T-helper 17 cell (primary cell): Measurements from ENCODE around the gene RMC1. TPM values are rescaled to one million over a fixed set of nuclear protein-coding genes. Genes with fewer than 3 reads are reported as not detected.
"Not testable (repeated sequence)": the region's sequence is repeated elsewhere in the genome, so short reads cannot be mapped to it uniquely, and the experiment has no call there.

Experiments used
- ATAC-seq: fragments of 150-1000 bp; cut with Tn5 transposase; 2 replicates; pipeline ENCODE4 v1.10.0; 2021; ENCODE audit warnings: mild to moderate bottlenecking, moderate library complexity
- DNase-seq, 3 donors: peaks; one replicate each; pipeline versions ENCODE4 v3.0.0 to v3.0.0-alpha.2; 2020 to 2021
- H3K9me3 ChIP-seq: one replicate; pipeline ENCODE4 v1.7.0; 2013; ENCODE audit warnings: low read length, mild to moderate bottlenecking; ENCODE audit not compliant: control insufficient read depth, poor library complexity, severe bottlenecking
- H3K27ac Mint-ChIP-seq: one replicate; pipeline ENCODE4 v1.8.0; 2022; ENCODE audit warnings: mild to moderate bottlenecking, moderate library complexity, mixed read lengths
- H3K27me3 Mint-ChIP-seq: one replicate; pipeline ENCODE4 v1.8.0; 2022; ENCODE audit warnings: mixed read lengths
- H3K36me3 Mint-ChIP-seq: one replicate; pipeline ENCODE4 v1.8.0; 2022; ENCODE audit warnings: low read depth, mixed read lengths
- H3K4me1 Mint-ChIP-seq: one replicate; pipeline ENCODE4 v1.8.0; 2022; ENCODE audit warnings: mild to moderate bottlenecking, mixed read lengths
- H3K4me3 Mint-ChIP-seq: one replicate; pipeline ENCODE4 v1.8.0; 2022; ENCODE audit warnings: mild to moderate bottlenecking, moderate library complexity, mixed read lengths
- total RNA-seq, 4 donors: library from RNA in 2 of 4; stranded (reverse) in 2 of 4; gene quantifications; one replicate each; pipeline ENCODE4 v1.2.3 and lab custom pipeline; 2022 to 2026

RMC1 gene
- total RNA-seq, 2 donors from 2014 or later, result 64.0 to 72.2 TPM

- no peaks in the 10 kb centered on the region for H3K27me3 Mint-ChIP-seq
- no peak overlapping the region for H3K4me3 Mint-ChIP-seq
- peak overlapping the region; percentile 62 for H3K27ac Mint-ChIP-seq
- no peaks in the 10 kb centered on the region for H3K36me3 Mint-ChIP-seq
- ATAC-seq, result no peak
- DNase-seq, result no peak
- H3K9me3 ChIP-seq, result no peaks in the 10 kb centered on the region
- peaks cover 16% of the 10 kb centered on the region for H3K4me1 Mint-ChIP-seq
These were observed 18.6 kb upstream of the RMC1 start for GRCh38 chr18:23484561-23485182.

- ATAC-seq (no peak), DNase-seq (no peak)
- H3K4me1 Mint-ChIP-seq, result peaks cover 16% of the 10 kb centered on the region
- no peaks in the 10 kb centered on the region for H3K27me3 Mint-ChIP-seq
- no peak overlapping the region for H3K4me3 Mint-ChIP-seq
- no peaks in the 10 kb centered on the region for H3K36me3 Mint-ChIP-seq
- H3K27ac Mint-ChIP-seq, result no peak overlapping the region
- no peaks in the 10 kb centered on the region for H3K9me3 ChIP-seq
These were observed 17.9 kb upstream of the RMC1 start for GRCh38 chr18:23485386-23485785.

DNA sequence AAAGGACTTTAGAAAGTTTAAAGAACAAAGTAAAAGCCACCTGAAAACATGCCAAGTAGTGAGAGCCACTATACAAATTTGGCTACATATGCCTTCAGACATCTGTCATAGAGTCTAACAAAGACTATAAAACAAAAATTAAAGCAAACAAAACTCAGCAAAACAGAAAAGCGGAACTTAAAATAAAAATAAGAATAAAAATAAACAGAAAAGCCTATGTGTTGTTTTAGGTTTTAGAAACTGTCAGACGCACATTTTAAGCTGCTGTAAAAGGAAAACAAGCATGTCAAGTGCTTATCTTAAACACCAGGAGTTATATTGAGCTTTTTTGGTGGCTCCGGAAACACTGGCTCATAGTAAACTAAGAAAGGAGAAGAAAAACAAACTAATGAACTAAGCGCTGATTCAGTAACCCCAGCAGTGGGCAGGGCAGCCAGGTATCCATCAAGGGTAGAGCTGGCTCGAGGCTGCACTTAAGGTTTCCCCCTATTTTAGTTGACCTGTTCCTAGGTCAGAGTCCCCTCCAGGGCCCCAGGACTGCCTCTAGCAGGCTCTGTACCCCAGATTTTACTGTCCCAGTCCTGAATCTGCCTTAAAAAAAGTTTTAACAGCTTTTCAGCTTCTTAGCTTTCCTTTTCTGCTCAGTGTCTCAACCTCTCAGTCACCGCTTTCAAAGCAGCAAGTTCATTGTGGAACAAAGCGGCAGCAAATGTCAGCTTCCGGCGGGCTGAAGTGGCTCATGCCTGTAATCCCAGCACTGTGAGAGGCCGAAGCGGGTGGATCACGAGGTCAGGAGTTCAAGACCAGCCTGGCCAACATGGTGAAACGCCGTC lies 15.4 kb upstream of the RMC1 start:
- peak overlapping the region; percentile 77 for H3K4me3 Mint-ChIP-seq
- H3K27me3 Mint-ChIP-seq, result no peaks in the 10 kb centered on the region
- ATAC-seq, result peak; percentile 66
- no peak for DNase-seq
- no peaks in the 10 kb centered on the region for H3K9me3 ChIP-seq
- H3K36me3 Mint-ChIP-seq, result no peaks in the 10 kb centered on the region
- peaks cover 16% of the 10 kb centered on the region for H3K4me1 Mint-ChIP-seq
- peak overlapping the region; percentile 82 for H3K27ac Mint-ChIP-seq

- not testable (repeated sequence) for H3K27ac Mint-ChIP-seq, ATAC-seq, H3K27me3 Mint-ChIP-seq, H3K9me3 ChIP-seq, H3K36me3 Mint-ChIP-seq, H3K4me3 Mint-ChIP-seq, DNase-seq
- peaks cover 16% of the 10 kb centered on the region for H3K4me1 Mint-ChIP-seq
These were observed 13.7 kb upstream of the RMC1 start for GRCh38 chr18:23489586-23489985.

DNA sequence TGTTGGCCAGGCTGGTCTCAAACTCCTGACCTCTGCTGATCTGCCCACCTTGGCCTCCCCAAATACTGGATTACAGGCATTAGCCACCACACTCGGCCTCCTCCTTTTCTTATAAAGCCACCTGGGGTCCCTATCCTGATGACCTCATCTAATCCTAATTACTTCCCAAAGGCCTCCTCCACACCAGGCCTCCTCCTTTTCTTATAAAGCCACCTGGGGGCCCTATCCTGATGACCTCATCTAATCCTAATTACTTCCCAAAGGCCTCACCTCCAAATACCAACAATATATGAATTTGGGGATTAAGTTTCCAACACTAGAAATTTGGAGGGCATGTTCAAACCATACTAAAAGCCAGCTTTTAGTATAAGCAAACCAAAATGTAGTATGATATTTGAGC lies 9.7 kb upstream of the RMC1 start:
- Mint-ChIP-seq H3K27me3 (no peaks in the 10 kb centered on the region), H3K27ac (no peak overlapping the region), H3K36me3 (no peaks in the 10 kb centered on the region), H3K4me3 (no peak overlapping the region), H3K4me1 (peaks cover under 1% of the 10 kb centered on the region)
- no peaks in the 10 kb centered on the region for H3K9me3 ChIP-seq
- no peak for DNase-seq
- no peak for ATAC-seq

DNA sequence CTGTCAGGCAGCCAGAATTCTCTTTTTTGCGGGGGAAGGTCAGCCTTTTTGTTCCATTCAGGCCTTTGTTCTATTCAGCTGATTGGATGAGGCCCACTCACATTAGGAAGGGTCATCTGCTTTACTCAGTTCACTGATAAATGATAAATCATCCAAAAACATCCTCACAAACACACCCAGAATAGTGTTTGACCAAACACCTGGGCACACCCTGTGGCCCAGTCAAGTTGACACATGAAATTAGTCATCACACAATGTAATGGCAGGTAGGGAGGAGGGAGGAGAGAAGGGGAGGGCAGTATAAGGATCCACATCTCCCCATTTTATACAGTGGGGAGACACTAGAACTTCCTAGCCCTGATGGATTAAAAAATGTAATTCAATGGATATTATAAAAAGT lies 8.3 kb upstream of the RMC1 start:
- no peak for DNase-seq
- Mint-ChIP-seq H3K36me3 (no peaks in the 10 kb centered on the region), H3K4me3 (no peak overlapping the region), H3K4me1 (peaks cover 7% of the 10 kb centered on the region), H3K27ac (no peak overlapping the region), H3K27me3 (no peaks in the 10 kb centered on the region)
- no peaks in the 10 kb centered on the region for H3K9me3 ChIP-seq
- ATAC-seq, result no peak

- Mint-ChIP-seq H3K4me3 (peak overlapping the region; percentile 31), H3K4me1 (peaks cover 7% of the 10 kb centered on the region)
These were observed 7.4 kb upstream of the RMC1 start for GRCh38 chr18:23495723-23496440.

GRCh38 chr18:23498117-23498516 lies 5.2 kb upstream of the RMC1 start:
- Mint-ChIP-seq H3K4me3 (no peak overlapping the region), H3K27ac (no peak overlapping the region)

More at GRCh38 chr18:23495723-23496440, 7.4 kb upstream of the RMC1 start:
- H3K9me3 ChIP-seq, result no peaks in the 10 kb centered on the region
- no peaks in the 10 kb centered on the region for H3K27me3 Mint-ChIP-seq
- H3K27ac Mint-ChIP-seq, result no peak overlapping the region
- no peak for ATAC-seq
- DNase-seq, result no peak
- peaks cover 2% of the 10 kb centered on the region for H3K36me3 Mint-ChIP-seq

DNA sequence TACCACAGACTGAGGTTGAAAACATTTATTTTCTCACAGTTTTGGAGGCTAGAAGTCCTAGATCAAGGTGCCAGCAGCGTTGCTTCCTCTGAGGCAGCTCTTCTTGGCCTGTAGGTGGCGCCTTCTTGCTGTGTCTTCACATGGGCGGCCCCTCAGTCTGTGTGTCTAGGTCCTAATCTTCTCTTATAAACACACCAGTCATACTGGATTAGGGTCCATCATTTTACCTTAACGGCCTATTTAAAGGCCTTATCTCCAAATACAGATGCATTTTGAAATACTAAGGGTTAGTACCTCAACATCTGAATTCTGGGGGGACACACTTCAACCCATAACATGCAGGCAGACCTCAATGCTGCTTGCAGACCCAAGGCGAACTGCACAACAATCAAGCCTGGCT lies 4.4 kb upstream of the RMC1 start:
- ATAC-seq, result peak; percentile 39
- Mint-ChIP-seq H3K27me3 (no peaks in the 10 kb centered on the region), H3K4me3 (no peak overlapping the region), H3K4me1 (peaks cover 13% of the 10 kb centered on the region), H3K27ac (no peak overlapping the region), H3K36me3 (peaks cover 5% of the 10 kb centered on the region)
- no peaks in the 10 kb centered on the region for H3K9me3 ChIP-seq
- peak; percentile 39 to 59 (median 46) for DNase-seq

More at GRCh38 chr18:23498117-23498516, 5.2 kb upstream of the RMC1 start:
- Mint-ChIP-seq H3K4me1 (peaks cover 12% of the 10 kb centered on the region), H3K27me3 (no peaks in the 10 kb centered on the region), H3K36me3 (peaks cover 3% of the 10 kb centered on the region)
- no peak for DNase-seq
- no peaks in the 10 kb centered on the region for H3K9me3 ChIP-seq
- ATAC-seq, result no peak

GRCh38 chr18:23499291-23499781 lies 4.0 kb upstream of the RMC1 start:
- DNase-seq (no peak), ATAC-seq (no peak)
- Mint-ChIP-seq H3K4me1 (peaks cover 18% of the 10 kb centered on the region), H3K27me3 (no peaks in the 10 kb centered on the region), H3K27ac (no peak overlapping the region), H3K4me3 (no peak overlapping the region), H3K36me3 (peaks cover 6% of the 10 kb centered on the region)
- H3K9me3 ChIP-seq, result no peaks in the 10 kb centered on the region

DNA sequence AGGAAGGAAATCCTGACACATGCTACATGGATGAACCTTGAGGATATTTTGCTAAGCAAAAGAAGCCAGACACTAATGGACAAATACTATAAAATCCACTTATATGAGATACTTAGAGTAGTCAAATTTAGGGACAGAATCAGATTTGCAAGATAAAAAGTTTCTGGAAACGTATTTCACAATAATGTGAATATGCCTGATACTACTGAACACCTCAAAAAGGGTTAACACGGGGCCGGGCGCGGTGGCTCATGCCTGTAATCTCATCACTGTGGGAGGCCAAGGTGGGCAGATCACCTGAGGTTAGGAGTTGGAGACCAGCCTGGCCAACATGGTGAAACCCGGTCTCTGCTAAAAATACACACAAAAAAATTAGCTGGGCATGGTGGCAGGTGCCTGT lies 1.7 kb upstream of the RMC1 start:
- Mint-ChIP-seq H3K4me1 (peaks cover 31% of the 10 kb centered on the region), H3K36me3 (peaks cover 8% of the 10 kb centered on the region), H3K27me3 (no peaks in the 10 kb centered on the region), H3K27ac (peak overlapping the region; percentile 90), H3K4me3 (peak overlapping the region; percentile 86)
- no peaks in the 10 kb centered on the region for H3K9me3 ChIP-seq
- DNase-seq (no peak), ATAC-seq (no peak)

GRCh38 chr18:23502516-23503037 lies 734 bp upstream of the RMC1 start:
- Mint-ChIP-seq H3K27ac (peak overlapping the region; percentile 90), H3K4me3 (peak overlapping the region; percentile 86), H3K36me3 (peaks cover 8% of the 10 kb centered on the region), H3K4me1 (peaks cover 38% of the 10 kb centered on the region), H3K27me3 (no peaks in the 10 kb centered on the region)
- ATAC-seq (no peak), DNase-seq (no peak)
- H3K9me3 ChIP-seq, result no peaks in the 10 kb centered on the region

GRCh38 chr18:23503963-23504344 lies 643 bp downstream of the RMC1 start:
- Mint-ChIP-seq H3K4me1 (peaks cover 36% of the 10 kb centered on the region), H3K4me3 (peak overlapping the region; percentile 98)
- DNase-seq, result no peak

More at GRCh38 chr18:23503963-23504344, 643 bp downstream of the RMC1 start:
- no peaks in the 10 kb centered on the region for H3K9me3 ChIP-seq
- ATAC-seq, result no peak
- H3K36me3 Mint-ChIP-seq, result peaks cover 8% of the 10 kb centered on the region
- H3K27ac Mint-ChIP-seq, result peak overlapping the region; percentile 99
- no peaks in the 10 kb centered on the region for H3K27me3 Mint-ChIP-seq
